Activated naive CD4-positive, alpha-beta T cell treated with Interleukin-2 at 50 U/mL for 16 hours (primary cell): ENCODE results near the gene SDSL.

Experiments
- DNase-seq: peaks from one replicate; pipeline ENCODE4 v3.0.0-alpha.2; 2020

The SDSL gene

DNA sequence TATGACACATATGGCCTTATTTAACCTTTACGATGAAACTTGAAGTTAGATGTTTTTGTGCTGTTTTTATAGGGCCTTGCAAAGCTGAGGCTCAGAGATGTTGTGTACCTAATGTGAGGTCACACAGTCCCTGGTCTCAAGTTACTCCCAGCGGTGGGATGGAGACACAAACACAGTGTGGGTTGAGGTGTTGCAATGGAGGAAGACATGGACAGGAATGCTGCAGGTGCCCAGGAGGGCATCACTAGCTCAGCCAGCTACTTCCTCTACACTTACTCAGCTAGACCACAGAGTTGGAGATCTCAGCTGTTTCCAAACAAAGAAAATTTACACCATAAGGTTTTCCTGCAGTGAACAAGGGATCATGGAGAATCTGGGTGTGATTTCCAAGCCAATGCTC lies 34.0 kb downstream of the SDSL start:
- DNase-seq, result no peak

DNA sequence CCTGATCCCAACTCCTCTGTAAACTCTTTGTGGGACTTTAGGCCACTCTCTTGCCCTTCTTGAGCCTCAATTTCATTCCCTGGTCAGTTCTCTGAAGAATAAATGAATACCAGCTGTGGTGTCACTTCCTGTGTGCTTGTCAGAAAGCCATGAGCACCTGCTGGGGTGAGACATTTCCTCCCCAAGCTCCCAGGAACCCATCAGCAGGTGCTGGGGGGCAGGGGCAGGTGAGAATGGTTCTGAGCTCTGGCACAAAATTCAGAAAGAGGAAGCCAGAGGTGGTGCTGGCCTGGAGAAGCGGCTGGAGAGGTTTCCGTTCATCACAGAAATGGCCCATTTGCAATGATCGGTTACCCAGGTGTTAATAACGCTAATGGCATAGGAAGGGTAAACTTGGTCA lies 34.6 kb downstream of the SDSL start:
- no peak for DNase-seq

- DNase-seq, result no peak
Measured at GRCh38 chr12:113457185-113457584, 35.0 kb downstream of the SDSL start.

- DNase-seq, result no peak
Measured at GRCh38 chr12:113457710-113458109, 35.5 kb downstream of the SDSL start.

DNA sequence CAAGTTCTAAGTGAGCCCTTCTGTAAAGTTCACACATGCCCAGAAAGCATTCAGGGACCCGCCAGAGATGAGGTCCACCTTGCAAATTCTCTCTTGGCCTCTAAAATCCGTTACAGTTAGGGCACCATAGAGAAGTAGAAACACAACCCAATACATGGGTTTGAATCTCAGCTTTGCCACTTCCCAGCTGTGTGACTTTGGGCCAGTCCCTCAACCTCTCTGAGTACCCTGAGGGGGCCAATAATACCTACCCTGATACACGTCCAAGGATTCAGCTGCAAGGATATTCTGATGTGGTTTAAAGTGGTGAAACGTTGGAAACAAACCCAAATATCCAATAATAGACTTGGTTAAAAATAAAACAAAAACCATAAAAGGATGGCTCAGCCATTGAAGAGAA lies 37.8 kb downstream of the SDSL start:
- no peak for DNase-seq

GRCh38 chr12:113461666-113462065 lies 39.5 kb downstream of the SDSL start:
- no peak for DNase-seq

DNA sequence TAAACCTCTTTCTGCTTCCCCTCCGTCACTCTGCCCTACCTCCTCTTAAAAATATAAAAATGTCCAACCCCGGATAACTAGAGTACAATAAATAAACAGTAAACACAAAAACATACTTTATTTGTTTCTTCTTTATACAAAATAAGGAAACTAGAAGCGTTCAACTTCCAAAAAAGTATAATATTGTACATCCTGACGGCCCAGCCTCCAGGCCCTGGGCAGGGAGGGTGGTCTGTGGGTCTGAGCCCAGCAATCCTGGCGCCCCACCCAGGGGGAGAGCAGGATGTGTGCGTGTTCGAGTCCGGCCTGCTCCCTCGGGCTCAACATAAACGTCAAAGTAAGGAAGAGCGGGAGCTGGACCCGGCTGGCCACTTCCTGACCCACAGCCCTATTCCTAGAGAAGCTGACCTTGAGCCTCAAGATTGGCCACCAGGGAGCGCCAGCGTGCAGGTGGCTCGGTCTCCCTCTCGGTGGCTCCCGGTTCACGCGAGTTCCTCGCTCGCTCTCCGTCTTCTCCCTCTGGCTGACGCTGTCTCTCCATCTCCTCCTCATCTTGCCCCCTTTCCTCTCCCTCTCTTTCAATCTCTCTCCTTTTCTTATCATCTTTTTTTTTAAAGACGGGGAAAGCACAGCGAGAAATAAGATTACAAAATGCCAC lies 40.1 kb downstream of the SDSL start:
- peak; percentile 72 for DNase-seq

DNA sequence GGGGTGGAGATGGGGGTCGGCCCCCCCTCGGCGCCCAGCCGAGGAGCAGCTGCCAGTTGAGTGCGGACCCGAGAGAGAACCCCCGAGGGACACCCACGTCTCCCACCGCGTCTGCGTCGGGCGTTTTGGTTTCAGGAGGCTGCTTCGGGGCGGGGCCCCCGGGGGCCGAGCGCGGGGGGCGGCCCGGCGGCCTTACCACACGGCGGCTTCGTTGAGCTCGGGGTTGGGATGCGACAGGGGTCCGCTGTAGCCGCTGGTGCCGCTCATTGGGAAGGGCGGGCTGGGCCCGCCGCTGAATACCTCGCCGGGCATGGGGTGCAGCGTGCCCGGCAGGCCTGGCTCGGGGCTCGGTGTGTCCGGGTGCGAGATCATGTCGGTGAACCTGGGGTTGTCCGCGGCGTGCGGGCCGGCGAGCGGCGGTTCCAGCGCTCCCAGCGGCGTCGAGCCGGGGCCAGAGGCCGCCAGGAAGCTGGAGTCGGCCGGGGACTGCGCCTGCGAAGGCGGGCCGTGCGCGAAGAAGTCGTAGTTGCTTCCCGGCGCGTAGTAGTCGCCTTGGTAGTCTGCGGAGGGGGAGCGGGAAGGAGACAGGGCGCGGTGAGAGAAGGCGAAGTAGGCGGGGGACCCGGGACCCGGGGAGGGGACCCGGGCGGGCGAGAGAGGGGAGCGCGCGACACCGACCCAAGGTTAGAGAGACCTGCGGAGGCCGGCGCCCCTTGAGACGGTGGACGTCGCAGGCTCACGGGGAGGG lies 41.0 kb downstream of the SDSL start:
- DNase-seq, result no peak

GRCh38 chr12:113463746-113464451 lies 41.7 kb downstream of the SDSL start:
- no peak for DNase-seq

- no peak for DNase-seq
Measured at GRCh38 chr12:113464452-113464775, 42.2 kb downstream of the SDSL start.

DNA sequence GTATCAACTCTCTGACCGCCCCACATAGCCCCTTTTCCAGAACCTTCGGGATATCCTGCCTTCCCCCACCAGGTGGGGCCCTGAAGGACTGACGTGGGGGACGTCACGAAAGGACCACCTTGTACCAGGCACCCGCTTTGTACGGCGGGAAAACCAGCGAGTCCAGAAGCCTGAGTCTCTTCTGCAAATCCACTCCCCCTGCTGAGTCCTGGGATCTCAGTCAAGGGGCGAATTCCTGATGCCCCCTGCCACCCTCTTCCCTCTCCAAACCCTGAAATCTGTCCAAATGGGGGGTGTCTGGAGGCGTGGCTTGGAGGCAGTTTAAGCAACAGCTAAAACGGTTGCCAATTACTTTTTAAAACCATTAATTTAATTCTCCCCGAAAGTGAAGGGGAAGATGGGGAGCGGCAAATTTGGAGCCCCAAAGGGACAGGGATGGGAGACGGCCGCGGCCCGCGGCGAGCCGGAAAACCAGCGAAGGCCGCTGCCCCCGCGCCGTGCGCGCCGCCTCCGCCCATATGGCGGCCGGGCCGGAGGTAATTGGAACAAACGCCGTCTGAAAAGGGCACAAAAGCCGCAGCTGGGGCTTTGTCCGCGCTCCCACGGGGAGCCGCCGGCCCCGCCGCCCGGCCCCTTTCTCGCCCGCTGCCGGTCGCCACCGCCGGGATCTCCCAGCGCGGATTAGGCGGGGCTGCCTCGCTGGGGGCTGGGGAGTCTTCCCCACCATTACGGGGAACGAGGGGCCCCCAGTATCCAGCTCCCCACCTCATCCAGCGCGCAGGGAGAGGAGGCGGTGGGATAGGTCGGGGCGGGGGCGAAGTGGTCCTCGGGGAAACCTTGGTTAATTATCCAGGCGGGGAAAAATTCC lies 42.9 kb downstream of the SDSL start:
- no peak for DNase-seq

DNA sequence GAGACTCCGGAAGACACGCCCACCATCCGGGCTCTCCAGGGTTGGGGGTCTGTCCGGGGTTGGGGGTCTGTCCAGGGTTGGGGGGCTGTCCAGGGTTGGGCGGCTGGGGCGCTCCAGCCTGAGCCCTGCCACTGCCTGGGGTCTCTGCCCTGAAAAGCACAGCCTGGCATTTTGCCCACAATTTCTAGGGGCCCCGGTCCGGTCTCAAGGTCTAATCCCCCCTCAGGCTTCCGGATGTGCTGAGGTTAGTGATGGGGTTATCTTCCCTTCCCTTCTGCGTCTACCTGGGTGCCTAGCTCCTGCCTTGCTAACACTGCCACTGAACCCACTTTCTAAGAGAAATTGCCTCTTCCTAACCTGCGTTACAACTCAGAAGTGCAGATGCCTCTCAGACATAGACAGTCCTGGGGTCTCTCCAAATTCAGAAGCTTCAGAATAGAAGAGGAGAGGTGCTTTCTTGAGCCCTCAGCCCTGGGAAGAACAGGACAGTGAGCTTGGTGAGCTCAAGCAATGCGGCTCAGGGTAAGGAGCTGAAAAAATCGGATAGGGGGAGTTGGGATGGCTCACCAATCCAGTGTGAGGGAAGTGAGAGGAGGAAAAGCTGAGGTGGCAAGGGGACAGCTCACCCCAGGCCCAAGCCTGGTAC lies 43.8 kb downstream of the SDSL start:
- DNase-seq, result no peak

DNA sequence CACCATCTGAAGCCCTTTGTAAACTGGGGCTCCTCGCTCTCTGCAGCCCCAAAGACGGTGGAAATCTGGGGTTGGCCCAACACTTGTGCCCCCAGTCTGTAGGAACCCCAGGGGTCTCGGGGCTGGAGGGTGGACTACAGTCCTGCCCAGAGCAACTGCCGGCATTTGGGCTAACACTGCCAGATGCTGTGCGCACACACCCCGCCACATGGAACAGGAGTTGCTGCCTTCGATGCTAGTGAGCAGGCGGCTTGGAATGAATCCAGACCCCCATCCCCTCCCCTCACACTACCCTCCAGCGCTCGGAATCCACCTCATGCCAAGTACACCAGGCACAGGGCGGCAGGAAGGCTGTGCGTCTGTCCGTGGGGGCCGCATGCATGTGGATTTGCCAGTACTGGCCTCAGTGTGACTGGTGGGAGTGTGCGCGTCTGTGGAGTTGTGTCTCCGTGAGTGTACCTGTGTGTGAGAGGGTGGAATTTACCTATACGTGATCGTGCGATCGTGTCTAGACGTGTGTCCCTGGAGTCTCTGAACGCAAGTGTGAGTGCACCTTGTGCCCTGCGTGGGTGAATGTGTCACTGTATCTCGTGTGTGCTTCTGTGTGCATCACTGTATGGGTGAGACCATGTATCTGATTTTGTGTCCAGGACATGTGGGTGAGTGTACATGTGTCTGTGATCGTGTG lies 44.4 kb downstream of the SDSL start:
- no peak for DNase-seq

- DNase-seq, result no peak
Measured at GRCh38 chr12:113467142-113467501, 44.9 kb downstream of the SDSL start.

- DNase-seq, result no peak
Measured at GRCh38 chr12:113467502-113468364, 45.6 kb downstream of the SDSL start.

DNA sequence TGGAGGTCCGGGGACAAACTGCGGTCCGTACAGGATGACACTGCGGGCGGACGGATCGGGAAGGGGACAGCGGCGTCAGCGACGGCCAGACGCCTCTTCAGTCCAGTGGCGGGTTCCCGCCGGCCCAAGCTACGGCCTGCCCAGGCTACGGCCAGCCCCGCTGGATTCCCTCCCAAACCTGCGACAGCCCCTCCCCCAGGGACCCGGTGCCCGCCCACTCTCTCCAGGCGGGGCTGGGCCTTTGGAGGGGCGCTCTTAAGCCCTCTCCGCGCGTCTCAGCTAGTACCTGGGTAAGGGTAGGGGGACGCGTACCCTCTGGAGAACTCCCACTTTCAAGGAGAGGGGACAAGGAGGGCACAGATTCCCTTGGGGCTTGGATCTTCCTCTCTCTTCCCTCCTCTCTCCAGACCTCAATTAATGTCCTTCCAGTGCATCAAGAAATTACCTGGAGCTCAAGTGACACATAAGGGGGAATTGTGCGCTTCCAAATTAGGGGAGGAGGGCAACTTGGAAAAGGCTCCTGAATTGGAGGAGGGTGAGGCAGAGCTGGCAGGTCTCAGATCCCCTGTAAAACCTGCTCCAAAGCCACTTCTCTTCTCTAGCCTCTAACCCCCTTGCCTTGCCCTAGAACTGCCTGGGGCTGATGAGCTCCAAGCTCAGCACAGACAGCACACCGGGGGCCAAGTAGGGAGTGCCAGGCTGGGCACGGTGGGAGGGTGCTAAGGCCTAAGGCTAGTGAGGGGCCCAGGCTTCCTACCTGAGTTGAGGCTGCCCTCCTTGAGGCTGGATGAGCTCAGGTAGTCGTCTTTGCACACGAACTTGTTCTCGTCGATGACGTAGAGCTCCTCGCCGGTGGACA lies 46.4 kb downstream of the SDSL start:
- no peak for DNase-seq

- DNase-seq, result no peak
Measured at GRCh38 chr12:113469224-113469948, 47.2 kb downstream of the SDSL start.

DNA sequence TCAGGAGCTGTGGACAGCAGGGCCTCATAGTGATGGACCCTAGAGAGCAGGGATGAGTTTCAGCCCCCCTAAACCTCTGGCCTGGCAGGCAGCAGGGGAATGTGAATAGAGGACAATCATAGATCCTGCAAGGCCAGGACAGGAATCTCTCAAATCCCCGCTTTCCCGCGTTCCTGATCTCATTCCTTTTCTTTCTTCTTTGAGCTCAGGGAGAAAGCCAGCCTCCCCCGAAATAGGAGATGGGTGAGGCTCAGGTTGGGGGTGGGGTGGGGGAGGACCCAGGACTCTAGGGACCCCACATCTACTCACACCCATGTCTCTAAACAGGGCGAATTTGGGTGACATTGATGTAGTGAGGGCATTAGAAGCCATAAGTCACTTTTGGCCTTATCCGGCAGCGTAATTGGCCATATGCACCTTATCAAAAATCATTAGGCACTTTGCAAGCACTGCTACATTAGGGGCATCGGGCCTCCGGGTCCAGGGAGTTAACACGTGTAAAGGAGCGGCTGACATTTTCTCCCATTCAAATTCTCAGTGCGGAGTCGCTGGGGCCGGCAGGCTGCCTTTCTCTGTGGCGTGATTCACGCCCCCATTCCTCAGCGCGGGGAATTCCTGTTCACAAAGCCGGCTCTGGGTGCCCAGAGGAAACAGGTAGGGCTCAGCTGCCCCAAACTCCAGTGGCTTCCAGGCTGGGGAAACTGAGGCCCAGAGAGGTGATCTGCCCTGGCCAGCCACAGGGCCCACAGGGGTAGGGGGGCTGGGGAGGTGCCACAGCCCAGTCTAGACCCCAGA lies 48.0 kb downstream of the SDSL start:
- DNase-seq, result no peak
